ENCODE results near the gene PRKG2. TPM values are rescaled to one million over a fixed set of nuclear protein-coding genes. Genes with fewer than 3 reads are reported as not detected.

The PRKG2 gene
- total RNA-seq, 3 donors from 2014 or later = 1.2 to 3.5 (median 1.3) TPM

GRCh38 chr4:81095389-81095788 lies 119.6 kb downstream of the PRKG2 start:
- Histone ChIP-seq H3K36me3 (no peaks in the 10 kb centered on the region), H3K4me3 (no peak overlapping the region), H3K9me3 (no peaks in the 10 kb centered on the region), H3K27me3 (no peaks in the 10 kb centered on the region), H3K4me1 (no peaks in the 10 kb centered on the region), H3K27ac (no peak overlapping the region)
- intact Hi-C loops (cut with DNase I; ENCODE audit: low total_unique reads) = no loop called here
- no peak for TF ChIP-seq CTCF (IDR thresholded peaks at IDR 0.05)
- no peak for TF ChIP-seq POLR2A (IDR thresholded peaks at IDR 0.05)
- no peak for TF ChIP-seq POLR2AphosphoS5 (IDR thresholded peaks at IDR 0.05)
- DNase-seq (ENCODE audit: low spot score in 2 of 2) = no peak

GRCh38 chr4:81093720-81094401 lies 121.2 kb downstream of the PRKG2 start:
- no peak overlapping the region for H3K4me3 ChIP-seq
- no peak overlapping the region for H3K27ac ChIP-seq
- no peaks in the 10 kb centered on the region for H3K4me1 ChIP-seq
- H3K27me3 ChIP-seq = no peaks in the 10 kb centered on the region
- H3K36me3 ChIP-seq = no peaks in the 10 kb centered on the region
- no peak for DNase-seq (ENCODE audit: low spot score in 2 of 2)
- TF ChIP-seq POLR2AphosphoS5 (IDR thresholded peaks at IDR 0.05) = no peak
- no peak for TF ChIP-seq POLR2A (IDR thresholded peaks at IDR 0.05)
- TF ChIP-seq CTCF (IDR thresholded peaks at IDR 0.05) = no peak
- intact Hi-C loops (cut with DNase I; ENCODE audit: low total_unique reads) = no loop called here
- no peaks in the 10 kb centered on the region for H3K9me3 ChIP-seq

- no peak for DNase-seq (ENCODE audit: low spot score in 2 of 2)
- TF ChIP-seq CTCF (IDR thresholded peaks at IDR 0.05) (no peak), POLR2A (IDR thresholded peaks at IDR 0.05) (no peak), POLR2AphosphoS5 (IDR thresholded peaks at IDR 0.05) (no peak)
- no peaks in the 10 kb centered on the region for H3K9me3 ChIP-seq
- no peaks in the 10 kb centered on the region for H3K4me1 ChIP-seq
- no peaks in the 10 kb centered on the region for H3K27me3 ChIP-seq
- no peak overlapping the region for H3K27ac ChIP-seq
- H3K4me3 ChIP-seq = no peak overlapping the region
- intact Hi-C loops (cut with DNase I; ENCODE audit: low total_unique reads) = loop anchor here (10.0 kb wide), 1 partner anchor 259 kb away; no protein-coding TSS in a partner anchor
- no peaks in the 10 kb centered on the region for H3K36me3 ChIP-seq
These were observed 129.0 kb downstream of the PRKG2 start for GRCh38 chr4:81085979-81086378.

GRCh38 chr4:81085291-81085690 lies 129.7 kb downstream of the PRKG2 start:
- Histone ChIP-seq H3K9me3 (no peaks in the 10 kb centered on the region), H3K36me3 (no peaks in the 10 kb centered on the region), H3K27ac (no peak overlapping the region), H3K27me3 (no peaks in the 10 kb centered on the region), H3K4me3 (no peak overlapping the region), H3K4me1 (no peaks in the 10 kb centered on the region)
- no peak for DNase-seq (ENCODE audit: low spot score in 2 of 2)
- no peak for TF ChIP-seq CTCF (IDR thresholded peaks at IDR 0.05)
- no peak for TF ChIP-seq POLR2A (IDR thresholded peaks at IDR 0.05)
- no peak for TF ChIP-seq POLR2AphosphoS5 (IDR thresholded peaks at IDR 0.05)
- intact Hi-C loops (cut with DNase I; ENCODE audit: low total_unique reads) = loop anchor here (10.0 kb wide), 1 partner anchor 260 kb away; no protein-coding TSS in a partner anchor

- H3K4me3 ChIP-seq = no peak overlapping the region
- DNase-seq (ENCODE audit: low spot score in 2 of 2) = no peak
- H3K27ac ChIP-seq = no peak overlapping the region
- H3K4me1 ChIP-seq = no peaks in the 10 kb centered on the region
- H3K27me3 ChIP-seq = no peaks in the 10 kb centered on the region
- intact Hi-C loops (cut with DNase I; ENCODE audit: low total_unique reads) = loop anchor here (10.0 kb wide), 1 partner anchor 260 kb away; no protein-coding TSS in a partner anchor
- no peaks in the 10 kb centered on the region for H3K36me3 ChIP-seq
- H3K9me3 ChIP-seq = no peaks in the 10 kb centered on the region
- TF ChIP-seq CTCF (IDR thresholded peaks at IDR 0.05) (no peak), POLR2AphosphoS5 (IDR thresholded peaks at IDR 0.05) (no peak), POLR2A (IDR thresholded peaks at IDR 0.05) (no peak)
These were observed 130.4 kb downstream of the PRKG2 start for GRCh38 chr4:81084634-81085033.
